NB4 (cell line): ENCODE results near the gene NPHP4.

Experiments
- MYC ChIP-seq: IDR thresholded peaks from 2 replicates; pipeline ENCODE4 v1.6.1; 2011; ENCODE audit warnings: low read depth, low read length
- POLR2A ChIP-seq: IDR thresholded peaks from 2 replicates; pipeline ENCODE4 v1.6.1; 2011; ENCODE audit warnings: mild to moderate bottlenecking; ENCODE audit not compliant: insufficient read length; ENCODE audit errors: extremely low read depth
- TF ChIP-seq, protein P1 (sequence below): IDR thresholded peaks from one replicate; pipeline ENCODE4 v1.5.1; 2012; ENCODE audit warnings: low read depth, low read length
- TF ChIP-seq, protein P2 (sequence below): IDR thresholded peaks from 2 replicates; pipeline ENCODE4 v1.6.1; 2011; ENCODE audit warnings: low read depth, low read length

DNA sequence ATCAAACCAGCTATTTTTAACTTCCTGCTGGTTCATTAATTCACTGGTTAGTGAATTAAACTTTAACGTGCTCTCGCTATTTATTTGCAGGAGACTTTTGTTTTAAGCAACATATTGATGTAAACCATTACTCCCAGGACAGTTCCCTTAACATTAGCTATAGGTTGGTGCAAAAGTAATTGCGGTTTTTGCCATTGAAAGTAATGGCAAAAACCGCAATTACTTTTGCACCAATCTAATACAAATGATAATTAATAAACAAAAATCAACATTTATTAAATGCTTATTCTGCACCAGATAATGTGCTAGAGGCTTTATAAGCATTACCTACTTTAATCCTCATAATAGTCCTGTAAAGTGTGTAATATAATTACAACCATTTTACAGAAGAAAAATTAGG, 176.5 kb downstream of the NPHP4 start:
- TF ChIP-seq, protein P1, sequence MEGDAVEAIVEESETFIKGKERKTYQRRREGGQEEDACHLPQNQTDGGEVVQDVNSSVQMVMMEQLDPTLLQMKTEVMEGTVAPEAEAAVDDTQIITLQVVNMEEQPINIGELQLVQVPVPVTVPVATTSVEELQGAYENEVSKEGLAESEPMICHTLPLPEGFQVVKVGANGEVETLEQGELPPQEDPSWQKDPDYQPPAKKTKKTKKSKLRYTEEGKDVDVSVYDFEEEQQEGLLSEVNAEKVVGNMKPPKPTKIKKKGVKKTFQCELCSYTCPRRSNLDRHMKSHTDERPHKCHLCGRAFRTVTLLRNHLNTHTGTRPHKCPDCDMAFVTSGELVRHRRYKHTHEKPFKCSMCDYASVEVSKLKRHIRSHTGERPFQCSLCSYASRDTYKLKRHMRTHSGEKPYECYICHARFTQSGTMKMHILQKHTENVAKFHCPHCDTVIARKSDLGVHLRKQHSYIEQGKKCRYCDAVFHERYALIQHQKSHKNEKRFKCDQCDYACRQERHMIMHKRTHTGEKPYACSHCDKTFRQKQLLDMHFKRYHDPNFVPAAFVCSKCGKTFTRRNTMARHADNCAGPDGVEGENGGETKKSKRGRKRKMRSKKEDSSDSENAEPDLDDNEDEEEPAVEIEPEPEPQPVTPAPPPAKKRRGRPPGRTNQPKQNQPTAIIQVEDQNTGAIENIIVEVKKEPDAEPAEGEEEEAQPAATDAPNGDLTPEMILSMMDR: no peak
- TF ChIP-seq POLR2A (no peak), MYC (no peak)
- TF ChIP-seq, protein P2, sequence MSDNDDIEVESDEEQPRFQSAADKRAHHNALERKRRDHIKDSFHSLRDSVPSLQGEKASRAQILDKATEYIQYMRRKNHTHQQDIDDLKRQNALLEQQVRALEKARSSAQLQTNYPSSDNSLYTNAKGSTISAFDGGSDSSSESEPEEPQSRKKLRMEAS: no peak
